Fibroblast of skin of left biceps (primary cell): ENCODE results near the gene FSD1.
A peak's percentile ranks its signal among the peaks of the same experiment; 100 is the strongest.
"Not testable (repeated sequence)": the region's sequence is repeated elsewhere in the genome, so short reads cannot be mapped to it uniquely, and the experiment has no call there.

Experiments
- DNase-seq, 2 experiments: peaks; one replicate each; pipeline ENCODE4 v3.0.0-alpha.2; 2013; ENCODE audit warnings: low read depth in 2 of 2

The FSD1 gene

DNA sequence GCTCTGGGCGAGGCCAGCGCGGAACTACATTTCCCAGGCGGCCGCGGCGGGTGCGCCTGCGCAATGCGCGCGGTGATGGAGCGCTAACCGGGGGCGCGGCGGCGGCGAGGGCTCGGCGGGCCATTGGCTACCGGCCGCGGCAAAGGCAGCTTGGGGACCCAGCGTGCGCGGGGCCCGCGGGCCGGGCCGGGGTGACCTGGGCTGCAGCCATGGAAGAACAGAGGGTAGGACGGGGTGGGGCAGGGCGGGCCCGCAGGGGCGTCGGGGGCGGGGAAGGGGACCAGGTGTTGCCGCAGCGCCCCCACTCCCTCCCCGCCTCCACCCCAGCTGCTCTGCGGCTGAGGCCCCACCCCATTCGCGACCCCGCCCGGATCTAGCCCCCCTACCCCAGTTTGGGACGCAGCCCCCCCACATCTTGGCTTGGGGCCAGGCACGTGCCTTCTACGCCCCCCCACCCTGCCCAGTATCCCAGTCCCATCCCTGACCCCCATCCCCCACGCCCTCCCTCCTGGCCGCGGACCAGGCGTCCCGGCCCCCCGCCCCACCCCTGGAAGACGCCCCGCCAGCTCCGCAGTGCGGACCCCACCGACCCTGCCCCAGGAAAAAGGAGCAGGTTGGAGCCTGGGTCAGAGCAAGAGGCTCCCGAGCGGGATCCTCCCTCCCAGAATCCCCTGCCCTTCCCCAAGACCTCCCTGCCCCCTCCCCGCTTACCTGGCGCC, at the start of gene FSD1:
TSS of gene FSD1 (plus strand) at position 61 of the 719 bp plus-strand sequence. CDS start at position 210, 149 bp downstream.
- DNase-seq: peak; percentile 20 to 29

DNA sequence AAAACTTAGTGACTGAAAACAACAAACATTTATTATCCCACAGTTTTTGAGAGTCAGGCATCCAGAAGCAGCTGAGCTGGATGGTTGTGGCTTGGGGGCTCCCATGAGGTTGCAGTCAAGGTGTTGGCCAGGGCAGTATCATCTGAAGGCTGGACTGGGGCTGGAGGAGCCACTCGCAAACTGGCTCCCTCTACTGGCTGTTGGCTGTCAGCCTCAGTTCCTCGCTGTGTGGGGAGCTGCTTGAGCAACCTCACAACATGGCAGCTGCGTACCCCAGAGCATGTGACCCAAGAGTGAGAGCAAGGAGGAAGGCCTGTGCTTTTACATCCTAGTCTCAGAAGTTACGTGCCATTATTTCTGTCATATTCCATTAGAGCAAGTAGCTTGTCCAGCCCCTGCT, 47.8 kb upstream of the FSD1 start:
- no peak for DNase-seq

DNA sequence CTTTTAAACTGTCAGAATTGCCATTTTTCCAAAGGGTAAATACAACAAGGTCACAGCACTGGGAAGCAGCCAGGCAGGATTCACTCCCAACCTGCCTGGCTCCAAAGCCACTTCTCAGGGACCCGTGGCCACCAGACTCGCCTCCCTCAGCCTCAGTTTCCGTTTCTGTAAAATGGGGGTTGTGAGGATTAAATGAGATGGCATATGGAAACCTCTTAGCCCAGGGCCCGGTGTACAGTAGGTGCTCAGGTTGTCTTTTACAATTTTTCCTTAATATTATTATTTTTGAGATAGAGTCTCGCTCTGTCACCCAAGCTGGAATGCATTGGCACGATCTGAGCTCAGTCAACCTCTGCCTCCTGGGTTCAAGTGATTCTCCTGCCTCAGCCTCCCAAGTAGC, 47.4 kb upstream of the FSD1 start:
- no peak for DNase-seq

DNA sequence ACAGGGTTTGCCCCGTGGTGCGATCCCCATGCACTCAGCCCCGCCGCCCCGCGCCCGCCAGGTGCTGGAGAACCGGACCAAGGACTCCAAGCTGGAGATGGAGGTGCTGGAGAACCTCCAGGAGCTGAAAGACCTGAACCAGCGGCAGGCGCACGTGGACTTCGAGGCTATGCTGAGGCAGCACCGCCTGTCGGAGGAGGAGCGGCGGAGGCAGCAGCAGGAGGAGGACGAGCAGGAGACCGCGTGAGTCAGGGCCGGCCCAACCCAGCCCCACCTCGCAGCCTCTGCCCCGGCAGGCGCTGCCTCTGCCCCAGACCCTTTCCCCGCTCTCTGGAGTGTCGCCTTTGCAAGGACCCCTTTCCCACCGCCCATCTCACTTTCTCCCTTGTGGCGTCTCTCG, 46.2 kb upstream of the FSD1 start:
- DNase-seq: no peak

DNA sequence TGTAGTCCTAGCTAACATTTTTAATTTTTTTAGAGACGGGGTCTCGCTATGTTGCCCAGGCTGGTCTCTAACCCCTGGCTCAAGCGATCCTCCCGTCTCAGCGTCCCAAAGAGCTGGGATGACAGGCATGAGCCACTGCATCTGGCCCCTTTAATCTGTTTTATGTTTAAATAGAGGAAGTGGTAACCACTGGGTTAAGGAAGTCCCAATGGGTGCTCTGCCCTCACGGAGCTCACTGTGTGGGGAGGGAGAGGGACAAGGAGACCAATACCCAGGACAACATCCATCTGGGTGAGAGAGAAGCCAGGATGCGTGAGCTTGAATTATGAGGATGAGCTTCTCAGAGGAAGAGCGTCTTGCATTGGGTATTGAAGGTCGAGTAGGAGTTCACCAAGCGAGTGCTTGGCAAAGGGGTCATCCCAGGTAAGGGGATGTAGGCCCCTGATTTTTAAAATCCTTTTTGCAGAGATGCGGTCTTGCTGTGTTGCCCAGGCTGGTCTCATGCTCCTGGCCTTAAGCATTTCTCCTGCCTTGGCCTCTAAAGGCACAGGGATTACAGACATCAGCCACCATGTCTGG, 43.7 kb upstream of the FSD1 start:
- DNase-seq: no peak

DNA sequence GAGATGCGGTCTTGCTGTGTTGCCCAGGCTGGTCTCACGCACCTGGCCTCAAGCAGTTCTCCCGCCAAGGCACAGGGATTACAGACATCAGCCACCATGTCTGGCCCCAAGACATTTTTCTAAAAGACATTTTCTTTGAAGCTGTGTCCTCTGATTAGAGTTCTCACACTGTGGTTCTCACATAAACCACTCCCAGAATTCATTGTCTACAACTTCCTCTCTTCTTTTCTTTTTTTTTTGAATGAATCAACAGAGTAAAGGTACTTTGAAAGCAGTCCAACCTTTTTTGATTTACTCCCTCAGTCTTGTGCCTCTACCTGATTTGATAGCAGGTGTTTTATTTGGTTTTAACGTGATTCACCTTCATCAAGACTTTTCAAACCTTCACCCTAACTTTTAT, 39.6 kb upstream of the FSD1 start:
- no peak for DNase-seq

DNA sequence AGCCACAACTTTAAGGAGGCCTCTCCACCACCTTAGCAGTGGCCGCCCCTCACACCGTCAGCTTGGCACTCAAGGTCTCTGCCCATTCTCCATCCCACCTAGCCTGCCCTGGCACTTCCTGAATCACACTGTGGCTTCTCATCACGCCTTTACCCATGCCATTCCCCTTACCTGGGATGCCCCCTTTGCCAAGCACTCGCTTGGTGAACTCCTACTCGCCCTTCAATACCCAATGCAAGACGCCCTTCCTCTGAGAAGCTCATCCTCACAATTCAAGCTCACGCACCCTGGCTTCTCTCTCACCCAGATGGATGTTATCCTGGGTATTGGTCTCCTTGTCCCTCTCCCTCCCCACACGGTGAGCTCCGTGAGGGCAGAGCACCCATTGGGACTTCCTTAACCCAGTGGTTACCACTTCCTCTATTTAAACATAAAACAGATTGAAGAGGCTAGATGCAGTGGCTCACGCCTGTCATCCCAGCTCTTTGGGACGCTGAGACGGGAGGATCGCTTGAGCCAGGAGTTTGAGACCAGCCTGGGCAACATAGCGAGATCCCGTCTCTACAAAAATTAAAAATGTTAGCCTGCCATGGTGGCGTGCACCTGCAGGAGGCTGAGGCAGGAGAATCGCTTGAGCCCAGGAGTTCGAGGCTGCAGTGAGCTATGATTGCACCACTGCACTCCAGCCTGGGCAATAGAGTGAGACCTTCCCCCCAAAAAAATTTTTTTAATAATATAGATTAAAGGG, 38.0 kb upstream of the FSD1 start:
- DNase-seq: no peak

DNA sequence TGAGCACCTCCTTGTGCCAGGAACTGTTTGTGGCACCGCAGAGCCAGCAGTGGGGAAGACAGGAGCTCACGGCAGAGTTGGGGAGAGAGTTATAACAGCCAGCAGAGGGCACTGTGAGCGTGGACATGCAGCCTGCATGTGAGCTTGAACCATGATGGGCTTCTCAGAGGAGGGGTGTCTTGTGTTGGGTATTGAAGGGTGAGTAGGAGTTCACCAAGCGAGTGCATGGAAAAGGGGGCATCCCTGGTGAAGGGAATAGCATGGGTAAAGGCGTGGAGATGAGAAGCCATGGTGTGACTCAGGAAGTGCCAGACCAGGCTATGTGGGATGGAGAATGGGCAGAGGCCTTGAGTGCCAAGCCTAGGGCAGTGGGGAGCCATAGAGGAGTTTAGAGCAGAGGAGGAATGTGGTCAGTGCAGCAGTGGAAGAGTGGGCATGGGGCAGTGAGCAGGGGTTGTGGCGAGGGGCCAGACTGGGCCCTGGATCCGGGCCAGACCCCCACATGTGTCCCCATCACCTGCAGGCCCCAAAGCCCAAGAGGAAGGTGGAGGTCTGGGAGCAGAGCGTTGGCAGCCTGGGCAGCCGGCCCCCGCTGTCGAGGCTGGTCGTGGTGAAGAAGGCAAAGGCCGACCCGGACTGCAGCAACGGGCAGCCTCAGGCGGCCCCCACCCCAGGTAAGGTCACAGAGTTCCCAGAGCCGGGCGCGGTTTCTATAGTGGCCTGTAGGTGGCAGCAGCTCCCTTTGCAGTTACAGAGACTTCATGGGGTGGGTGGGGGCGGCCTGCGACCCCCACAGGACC, 37.1 kb upstream of the FSD1 start:
- no peak for DNase-seq

DNA sequence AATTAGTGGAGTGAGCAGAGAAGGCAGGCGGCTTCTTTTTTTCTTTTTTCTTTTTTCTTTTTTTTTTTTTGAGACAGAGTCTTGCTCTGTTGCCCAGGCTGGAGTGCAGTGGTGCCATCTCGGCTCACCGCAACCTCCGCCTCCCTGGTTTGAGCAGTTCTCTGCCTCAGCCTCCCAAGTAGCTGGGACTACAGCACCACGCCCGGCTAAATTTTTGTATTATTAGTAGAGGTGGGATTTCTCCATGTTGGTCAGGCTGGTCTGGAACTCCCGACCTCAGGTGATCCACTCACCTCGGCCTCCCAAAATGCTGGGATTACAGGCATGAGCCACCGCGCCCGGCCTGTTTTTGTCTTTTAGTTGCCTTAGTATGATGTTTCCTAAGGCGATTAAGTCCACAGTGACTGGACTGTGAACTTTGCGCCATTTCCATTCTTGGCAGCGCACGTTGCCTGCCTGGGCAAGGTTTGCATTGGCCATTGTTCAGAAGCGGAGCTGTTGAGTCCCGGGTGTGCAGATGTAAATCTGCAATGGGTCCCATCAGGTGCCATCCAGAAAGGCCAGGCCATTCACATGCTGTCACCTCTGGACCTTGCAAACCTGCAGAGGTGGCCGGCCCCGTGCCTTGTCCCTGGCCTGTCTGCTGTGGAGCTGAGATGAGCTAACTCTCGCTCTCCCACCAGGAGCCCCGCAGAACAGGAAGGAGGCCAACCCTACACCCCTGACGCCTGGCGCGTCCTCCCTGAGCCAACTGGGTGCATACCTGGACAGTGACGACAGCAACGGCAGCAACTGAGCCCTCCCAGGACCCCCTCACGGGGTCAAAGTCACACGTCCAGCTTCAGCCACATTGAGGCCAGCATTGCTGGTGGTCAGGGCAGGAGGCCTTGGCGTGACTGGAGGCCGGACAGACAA, 36.2 kb upstream of the FSD1 start:
- DNase-seq: no peak

DNA sequence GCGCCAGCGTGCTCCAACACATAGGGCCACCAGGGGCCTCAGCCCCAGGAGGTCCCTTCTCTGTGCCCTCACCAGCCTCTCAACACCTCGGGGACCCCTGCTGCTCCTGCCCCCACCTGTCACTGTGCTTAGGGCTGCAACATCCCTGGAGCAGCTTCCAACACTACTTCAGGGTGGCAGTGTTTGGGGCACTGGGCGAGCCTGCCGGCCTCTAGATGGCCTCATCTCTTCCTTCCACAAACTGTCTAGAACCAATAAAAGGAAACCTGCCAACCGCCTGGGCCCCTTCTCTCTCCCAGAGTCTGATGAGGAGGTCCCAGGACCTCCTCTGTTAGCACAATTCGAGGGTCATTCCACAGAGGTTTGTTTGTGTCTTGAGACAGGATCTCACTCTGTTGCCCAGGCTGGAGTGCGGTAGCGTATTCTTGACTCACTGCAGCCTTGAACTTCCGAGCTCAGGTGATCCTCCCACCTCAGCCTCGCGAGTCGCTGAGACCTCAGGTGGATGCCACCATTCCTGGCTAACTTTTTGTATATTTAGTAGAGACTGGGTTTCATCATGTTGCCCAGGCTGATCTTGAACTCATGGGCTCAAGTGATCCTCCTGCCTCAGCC, 35.5 kb upstream of the FSD1 start:
- DNase-seq: no peak

DNA sequence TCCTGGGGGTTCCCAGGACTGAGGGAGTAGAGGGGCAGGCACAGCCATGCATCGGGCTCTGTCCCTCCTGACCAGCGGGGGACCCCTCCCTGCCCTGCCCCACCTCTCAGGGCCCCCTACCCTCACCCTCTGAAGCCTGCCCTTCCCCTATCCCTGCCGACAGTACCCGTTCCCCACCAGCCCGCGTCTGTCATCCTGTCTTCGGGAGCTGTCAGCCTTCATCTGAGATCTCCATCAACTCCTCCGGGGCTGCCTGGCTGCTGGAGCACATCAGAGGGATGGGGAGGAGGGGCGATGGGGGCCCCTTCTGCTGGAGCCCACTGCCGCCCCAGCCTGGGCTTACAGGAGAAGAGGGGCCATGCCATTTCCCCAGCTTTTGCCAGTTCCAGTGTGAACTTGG, 31.5 kb upstream of the FSD1 start:
- DNase-seq: no peak

DNA sequence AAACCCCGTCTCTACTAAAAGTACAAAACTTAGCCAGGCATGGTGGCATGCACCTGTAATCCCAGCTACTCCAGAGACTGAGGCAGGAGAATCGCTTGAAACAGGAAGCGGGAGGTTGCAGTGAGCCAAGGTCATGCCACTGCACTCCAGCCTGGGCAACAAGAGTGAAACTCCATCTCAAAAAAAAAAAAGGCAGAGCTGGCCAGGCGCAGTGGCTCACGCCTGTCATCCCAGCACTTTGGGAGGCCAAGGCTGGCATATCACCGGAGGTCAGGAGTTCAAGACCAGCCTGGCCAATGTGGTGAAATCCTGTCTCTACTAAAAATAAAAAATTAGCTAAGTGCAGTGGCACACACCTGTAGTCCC, 30.1 kb upstream of the FSD1 start:
- not testable (repeated sequence) for DNase-seq

DNA sequence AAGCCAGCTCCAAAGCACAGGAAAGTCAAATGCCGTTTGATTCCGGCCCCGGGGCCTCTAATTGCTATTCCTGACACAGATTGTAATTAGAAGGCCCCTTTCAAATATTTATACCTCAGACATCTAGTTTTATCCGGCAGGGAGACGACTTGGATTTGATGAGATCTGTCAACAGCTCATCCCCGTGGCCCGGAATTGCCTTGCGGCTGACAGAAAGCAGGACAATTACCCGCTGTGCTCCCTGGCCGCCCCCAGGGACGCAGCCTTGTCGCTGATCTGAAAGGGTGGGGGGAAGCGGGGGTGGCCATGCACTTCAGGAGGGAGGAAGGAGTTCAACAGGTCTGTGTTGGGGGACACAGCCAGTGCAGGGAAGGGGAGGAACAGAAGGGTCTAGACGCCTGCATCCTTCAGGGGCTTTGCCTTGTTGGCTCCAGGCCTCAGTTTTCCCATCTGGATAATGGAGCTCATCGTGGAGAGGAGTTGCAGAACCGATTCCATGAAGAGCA, 27.2 kb upstream of the FSD1 start:
- DNase-seq: no peak

DNA sequence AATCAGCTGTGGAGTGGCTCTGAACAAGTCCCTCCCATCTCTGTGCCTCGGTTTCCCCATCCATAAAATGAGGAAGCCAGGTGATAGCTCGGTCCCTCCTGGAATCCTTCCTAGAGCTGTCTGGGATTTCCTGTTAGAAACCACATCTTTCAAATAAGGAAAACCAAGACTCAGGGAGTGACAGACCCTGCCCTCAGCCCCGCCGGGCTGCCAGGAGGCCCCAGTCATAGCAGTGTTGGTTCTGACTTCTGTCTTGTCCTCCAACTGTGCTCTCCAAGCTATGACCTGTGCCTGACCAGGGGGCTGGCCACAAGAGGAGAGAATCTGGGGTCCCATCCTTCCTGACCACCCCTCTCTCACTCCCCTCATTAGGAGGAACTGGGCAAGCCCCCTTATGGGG, 26.4 kb upstream of the FSD1 start:
- no peak for DNase-seq

DNA sequence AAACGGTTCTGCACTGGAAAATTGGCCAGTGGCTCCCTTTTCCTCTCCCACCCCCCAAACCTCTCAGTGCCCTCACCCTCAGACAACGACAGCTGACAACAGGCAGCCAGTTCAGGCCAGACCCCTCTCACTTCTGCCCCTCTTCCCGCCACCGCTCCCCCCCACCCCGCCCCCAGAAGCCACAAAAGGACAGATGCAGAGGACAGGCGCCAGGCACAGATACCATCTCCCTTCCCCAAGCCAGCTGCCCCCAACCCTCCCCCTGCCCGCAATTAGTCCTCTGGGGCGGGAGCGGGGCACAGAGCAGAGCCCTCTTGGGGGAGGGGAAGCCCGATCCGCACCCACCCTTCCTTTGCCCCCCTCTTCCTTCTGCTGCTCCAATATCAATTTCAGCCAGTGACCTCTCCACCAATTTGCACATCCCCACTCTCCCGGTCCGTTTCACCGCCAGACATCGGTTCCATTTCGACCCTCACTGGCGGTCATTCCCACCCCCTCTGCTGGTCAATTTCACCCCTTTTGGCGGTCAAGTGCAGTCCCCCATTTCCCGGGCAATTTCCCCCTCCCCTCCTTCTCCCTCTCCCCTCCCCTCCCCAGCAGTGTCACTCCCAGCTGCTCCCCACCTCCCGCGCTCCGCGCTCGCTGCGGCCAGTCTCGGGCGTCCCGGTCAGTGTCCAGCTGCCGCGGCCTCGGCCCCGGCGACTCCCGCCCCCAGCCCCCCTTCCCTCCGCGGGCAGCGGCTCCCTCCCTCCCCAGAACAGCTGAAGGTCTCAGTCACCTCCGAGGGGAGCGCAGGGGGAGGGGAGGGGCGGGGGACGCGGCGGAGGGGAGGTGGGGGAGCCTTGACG, 25.8 kb upstream of the FSD1 start, which contains the start of gene SHD:
TSS of gene SHD (plus strand) at position 848 of the 848 bp plus-strand sequence. CDS start 798 bp downstream, outside the sequence.
- DNase-seq: no peak

DNA sequence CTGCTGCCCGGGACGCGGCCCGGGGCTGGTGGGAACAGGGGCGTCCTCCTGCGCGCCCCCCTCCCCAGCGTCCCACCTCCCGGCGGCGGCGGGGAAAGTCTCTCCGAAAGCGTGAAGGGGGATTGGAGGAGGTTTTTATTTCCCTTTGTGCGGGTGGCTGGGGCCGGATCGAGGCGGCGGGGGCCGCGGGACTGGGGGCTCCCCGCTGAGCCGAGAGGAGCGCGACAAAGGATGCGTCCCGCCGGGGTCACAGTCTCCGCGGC, 25.2 kb upstream of the FSD1 start:
- no peak for DNase-seq

DNA sequence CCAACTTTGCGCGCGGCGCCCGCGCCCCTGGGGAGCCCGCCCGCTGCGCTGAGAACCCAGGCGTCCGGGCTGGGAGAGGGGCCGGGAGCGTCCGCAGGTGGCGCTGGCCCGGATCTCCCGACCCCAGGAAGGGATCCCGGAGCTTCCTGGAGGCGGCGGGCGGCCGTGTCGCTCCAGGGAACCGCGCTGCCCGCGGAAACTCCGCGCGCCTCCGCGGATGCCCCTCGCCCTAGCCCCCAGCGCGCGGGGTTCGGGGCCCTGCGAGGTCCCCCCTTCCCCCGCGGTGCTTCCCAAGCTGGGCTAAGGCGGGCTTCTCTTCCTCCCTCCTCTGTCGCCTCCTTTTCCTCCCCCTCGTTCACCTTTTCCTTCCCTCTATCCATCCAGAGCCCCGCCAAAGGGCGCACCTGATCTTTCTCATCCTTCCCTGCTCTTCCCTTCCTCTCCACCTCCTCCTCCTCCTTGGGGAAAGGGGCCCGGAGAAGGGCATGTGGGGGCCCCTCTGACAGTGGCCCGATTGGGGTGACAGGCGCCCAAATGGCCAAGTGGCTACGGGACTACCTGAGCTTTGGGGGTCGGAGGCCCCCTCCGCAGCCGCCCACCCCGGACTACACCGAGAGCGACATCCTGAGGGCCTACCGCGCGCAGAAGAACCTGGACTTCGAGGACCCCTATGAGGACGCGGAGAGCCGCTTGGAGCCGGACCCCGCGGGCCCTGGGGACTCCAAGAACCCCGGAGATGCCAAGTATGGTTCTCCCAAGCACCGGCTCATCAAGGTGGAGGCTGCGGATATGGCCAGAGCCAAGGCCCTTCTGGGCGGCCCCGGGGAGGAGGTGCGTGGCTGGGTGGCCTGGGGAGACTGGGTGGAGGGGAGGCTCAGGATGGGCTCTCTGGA, 24.6 kb upstream of the FSD1 start:
- no peak for DNase-seq

DNA sequence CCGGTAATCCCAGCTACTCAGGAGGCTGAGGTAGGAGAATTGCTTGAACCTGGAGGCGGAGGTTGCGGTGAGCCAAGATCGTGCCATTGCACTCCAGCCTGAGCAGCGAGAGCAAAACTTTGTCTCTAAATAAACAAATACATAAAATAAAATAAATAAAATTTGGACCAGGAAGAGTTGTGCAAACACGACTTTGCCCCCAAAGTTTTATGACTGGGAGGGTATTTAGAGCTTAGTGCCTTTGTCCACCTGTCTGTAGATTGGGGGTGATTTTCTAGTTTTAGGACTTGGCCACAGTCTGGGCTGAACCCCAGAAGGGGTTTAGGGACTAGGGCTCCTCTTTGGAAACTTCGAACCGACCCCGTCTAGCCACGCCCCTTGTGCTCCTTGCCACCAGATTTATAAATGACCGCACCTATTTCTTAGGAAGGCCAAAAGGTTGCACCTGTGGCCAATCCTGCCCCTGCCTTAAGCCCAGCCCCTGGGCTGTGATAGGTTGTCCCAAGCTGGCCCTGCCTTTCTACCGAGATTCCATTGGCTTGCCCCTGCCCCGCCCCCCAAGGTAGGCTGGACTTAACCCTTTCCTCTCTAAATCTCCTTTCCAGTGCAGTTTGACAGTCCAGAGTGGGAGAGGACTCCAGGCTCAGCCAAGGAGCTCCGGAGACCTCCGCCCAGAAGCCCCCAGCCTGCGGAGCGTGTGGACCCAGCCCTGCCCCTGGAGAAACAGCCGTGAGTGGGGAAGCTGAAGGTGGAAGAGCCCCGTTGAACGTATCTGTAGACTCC, 20.0 kb upstream of the FSD1 start:
- no peak for DNase-seq
